Right lobe of liver (tissue), 6 donors: Measurements from ENCODE around the gene NCAPH2. TPM values are rescaled to one million over a fixed set of nuclear protein-coding genes. Genes with fewer than 3 reads are reported as not detected.

Source experiments
- ATAC-seq, 4 donors: fragments of 200-7000 bp; cut with Tn5 transposase; one replicate each; pipeline ENCODE4 v1.9.1; 2020; ENCODE audit warnings: mild to moderate bottlenecking in 4 of 4, moderate library complexity in 4 of 4
- DNase-seq, 3 donors: peaks; one replicate each; pipeline ENCODE4 v3.0.0-alpha.2; 2020
- H3K27ac ChIP-seq, 3 donors: fragments of 200-600 bp; one replicate each; pipeline ENCODE4 v1.8.0; 2022
- H3K27me3 ChIP-seq, 2 donors: fragments of 200-600 bp; one replicate each; pipeline ENCODE4 v1.8.0; 2022
- H3K36me3 ChIP-seq, 4 donors: fragments of 200-600 bp; sonication (generic) in 1 of 4; one replicate each; pipeline versions ENCODE4 v1.5.1 to v1.8.0; 2017 to 2022; ENCODE audit warnings: control low read depth in 1 of 4
- H3K4me1 ChIP-seq, 4 donors: fragments of 200-600 bp; sonication (generic) in 1 of 4; one replicate each; pipeline versions ENCODE4 v1.5.1 to v1.8.0; 2017 to 2022; ENCODE audit warnings: control low read depth in 1 of 4
- H3K4me3 ChIP-seq, 3 donors: fragments of 200-600 bp; one replicate each; pipeline ENCODE4 v1.8.0; 2022
- H3K9me3 ChIP-seq, 4 donors: fragments of 200-600 bp; sonication (generic) in 1 of 4; one replicate each; pipeline versions ENCODE4 v1.5.1 to v1.8.0; 2017 to 2022; ENCODE audit warnings: control low read depth in 1 of 4
- CTCF ChIP-seq, 4 donors: fragments of 200-600 bp in 3 of 4; fragments of 450-650 bp in 1 of 4; IDR thresholded peaks; one replicate each; pipeline versions ENCODE4 v1.5.1 to v1.8.0; 2016 to 2022; ENCODE audit warnings: antibody characterized with exemption in 4 of 4, mild to moderate bottlenecking in 2 of 4
- POLR2A ChIP-seq: fragments of 450-650 bp; IDR thresholded peaks from one replicate; pipeline ENCODE4 v1.6.1; 2017; ENCODE audit warnings: antibody characterized with exemption, mild to moderate bottlenecking
- WGBS: methylation state at CpG from one replicate; pipeline ENCODE4 v1.1.6; 2018; ENCODE audit warnings: low coverage, low lambda C conversion rate; ENCODE audit not compliant: insufficient coverage; ENCODE audit errors: missing lambda C conversion rate; 5-methylcytosine and 5-hydroxymethylcytosine counted together
- intact Hi-C, 2 donors: fragments of 100-400 bp; cut with DNase I; formaldehyde crosslinking; loops; one replicate each; pipeline versions ENCODE4 v1.11.2 to v1.14.1; 2022
- total RNA-seq, 6 experiments: library from RNA; depleted of rRNA in 2 of 6; stranded (reverse); fragments of >200 nt in 2 of 6; fragmentation: NEBNext Ultra II Directional in 3 of 6; extraction: Animal tissue kit (Norgen Biotek cat#: 25700) in 3 of 6; gene quantifications; one replicate each; pipeline versions ENCODE4 v1.1.0 to v1.2.4, GENCODE V29; 2016 to 2023
- donor health status: DM: no; HTN: yes; CAD: no.
- donor health status: DM: no; HTN: no; CAD: no.
- donor health status: DM: no; HTN: no; CAD: no.
- donor health status: DM: no; HTN: yes; CAD: no.
- donor health status: DM: no; HTN: yes; CAD: no.

The NCAPH2 gene
- total RNA-seq, 6 experiments from 2014 or later: 11.4 to 17.3 (median 13.9) TPM

- no peak within 1 kb of the TSS for H3K4me3 ChIP-seq
- H3K4me1 ChIP-seq: peaks cover 0 to 8% (median 0%) of the 10 kb centered on the region in 4 donors
- no peaks in the 10 kb centered on the region for H3K27me3 ChIP-seq
- intact Hi-C loops: no loop called here
- TF ChIP-seq CTCF (IDR thresholded peaks at IDR 0.05): no peak
- no peaks in the 10 kb centered on the region for H3K9me3 ChIP-seq
- H3K36me3 ChIP-seq: no peaks in the 10 kb centered on the region
- no peak for ATAC-seq
- WGBS: 70% methylated on average over 6 of the region's 10 CpGs
- peak within 1 kb of the TSS in 1 of 3 donors; percentile 96 for H3K27ac ChIP-seq
- DNase-seq: peak in 1 of 3 donors; percentile 44
Observed at GRCh38 chr22:50545522-50546325, 37.7 kb downstream of the NCAPH2 start, which contains the start of gene KLHDC7B. Gene KLHDC7B (plus strand): TSS chr22:50545899. CDS start chr22:50546244, 345 bp downstream.

GRCh38 chr22:50546326-50547262 lies 38.6 kb downstream of the NCAPH2 start:
- Histone ChIP-seq H3K27ac (no peak overlapping the region), H3K4me1 (peaks cover 0 to 8% (median 0%) of the 10 kb centered on the region in 4 donors), H3K36me3 (no peaks in the 10 kb centered on the region), H3K27me3 (no peaks in the 10 kb centered on the region), H3K9me3 (no peaks in the 10 kb centered on the region), H3K4me3 (no peak overlapping the region)
- intact Hi-C loops: no loop called here
- ATAC-seq (no peak), DNase-seq (peak in 1 of 3 donors; percentile 57)
- TF ChIP-seq POLR2A (no peak), CTCF (IDR thresholded peaks at IDR 0.05) (no peak)
- WGBS: no CpG with 5 or more reads among the region's 78 CpGs

- Histone ChIP-seq H3K9me3 (no peaks in the 10 kb centered on the region), H3K4me1 (peaks cover 0 to 8% (median 0%) of the 10 kb centered on the region in 4 donors), H3K27ac (no peak overlapping the region), H3K4me3 (no peak overlapping the region), H3K36me3 (no peaks in the 10 kb centered on the region), H3K27me3 (no peaks in the 10 kb centered on the region)
- TF ChIP-seq CTCF (IDR thresholded peaks at IDR 0.05): no peak
- ATAC-seq: no peak
- peak in 1 of 3 donors; percentile 46 for DNase-seq
- intact Hi-C loops: no loop called here
- 83% methylated on average over 18 of the region's 35 CpGs for WGBS
Observed at GRCh38 chr22:50547263-50547985, 39.4 kb downstream of the NCAPH2 start.
